ENCODE results near the gene GSE1. TPM values are rescaled to one million over a fixed set of nuclear protein-coding genes. Genes with fewer than 3 reads are reported as not detected.
A peak's percentile ranks its signal among the peaks of the same experiment; 100 is the strongest.

GSE1 gene
- total and polyA plus RNA-seq, 2 donors from 2014 or later, result 9.5 to 92.8 TPM

DNA sequence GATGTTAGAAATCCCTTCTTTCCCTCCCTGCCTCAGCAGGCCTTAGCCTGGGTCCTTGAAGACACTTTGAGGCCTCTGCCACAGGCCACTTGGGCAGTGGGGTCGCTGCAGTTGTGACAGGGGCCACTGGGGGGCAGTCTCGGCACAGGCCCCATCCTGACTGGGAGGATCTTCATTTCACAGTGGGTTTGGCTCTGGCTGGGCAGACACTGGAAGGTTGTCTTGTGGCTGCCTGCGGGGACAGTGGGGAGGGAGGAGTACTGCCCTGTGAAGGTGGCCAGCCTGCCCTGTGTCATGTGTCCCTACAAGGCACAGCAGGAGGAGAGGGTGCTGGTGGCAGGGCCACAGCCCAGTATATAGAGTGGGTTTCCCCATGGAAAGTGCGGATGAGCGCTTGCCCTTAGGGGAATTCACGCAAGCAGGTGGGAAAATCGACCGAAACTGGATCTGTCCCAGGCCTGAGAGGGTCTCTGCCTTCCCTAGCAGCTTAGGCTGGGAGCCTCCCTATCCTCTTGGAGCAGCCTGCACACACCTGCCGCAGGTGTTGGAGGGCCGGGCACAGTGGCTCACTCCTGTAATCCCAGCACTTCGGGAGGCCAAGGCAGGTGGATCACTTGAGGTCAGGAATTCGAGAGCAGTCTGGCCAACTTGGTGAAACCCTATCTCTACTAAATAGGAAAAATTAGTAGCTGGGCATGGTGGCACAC lies 46.8 kb downstream of the GSE1 start:
- Histone ChIP-seq H3K9me3 (ENCODE audit: control insufficient read depth in 2 of 3, insufficient read depth in 1 of 3, low read length in 3 of 3) (no peaks in the 10 kb centered on the region), H3K36me3 (ENCODE audit: control insufficient read depth in 2 of 3, insufficient read depth in 3 of 3, low read length in 3 of 3) (peaks cover 6 to 73% (median 38%) of the 10 kb centered on the region in 3 donors), H3K27ac (ENCODE audit: low read depth in 2 of 2, low read length in 2 of 2) (no peak overlapping the region), H3K4me1 (ENCODE audit: control insufficient read depth in 2 of 3, insufficient read depth in 2 of 3, low read depth in 1 of 3, low read length in 3 of 3) (peaks cover 0 to 9% (median 0%) of the 10 kb centered on the region in 3 donors), H3K27me3 (ENCODE audit: control insufficient read depth, insufficient read depth, low read length) (no peaks in the 10 kb centered on the region), H3K9ac (ENCODE audit: low read length in 3 of 3) (peak overlapping the region in 1 of 3 donors; percentile 7), H3K4me3 (ENCODE audit: low read length in 3 of 3) (no peak overlapping the region)
- no peak for FAIRE-seq
- DNase-seq, result peak in 4 of 5 donors; percentile 74 to 85 (median 82)
- intact Hi-C loops (cut with DNase I), result no loop called here
- peak; percentile 58 for TF ChIP-seq CTCF (IDR thresholded peaks at IDR 0.05; ENCODE audit: borderline replicate concordance, extremely low read depth, insufficient read depth)

DNA sequence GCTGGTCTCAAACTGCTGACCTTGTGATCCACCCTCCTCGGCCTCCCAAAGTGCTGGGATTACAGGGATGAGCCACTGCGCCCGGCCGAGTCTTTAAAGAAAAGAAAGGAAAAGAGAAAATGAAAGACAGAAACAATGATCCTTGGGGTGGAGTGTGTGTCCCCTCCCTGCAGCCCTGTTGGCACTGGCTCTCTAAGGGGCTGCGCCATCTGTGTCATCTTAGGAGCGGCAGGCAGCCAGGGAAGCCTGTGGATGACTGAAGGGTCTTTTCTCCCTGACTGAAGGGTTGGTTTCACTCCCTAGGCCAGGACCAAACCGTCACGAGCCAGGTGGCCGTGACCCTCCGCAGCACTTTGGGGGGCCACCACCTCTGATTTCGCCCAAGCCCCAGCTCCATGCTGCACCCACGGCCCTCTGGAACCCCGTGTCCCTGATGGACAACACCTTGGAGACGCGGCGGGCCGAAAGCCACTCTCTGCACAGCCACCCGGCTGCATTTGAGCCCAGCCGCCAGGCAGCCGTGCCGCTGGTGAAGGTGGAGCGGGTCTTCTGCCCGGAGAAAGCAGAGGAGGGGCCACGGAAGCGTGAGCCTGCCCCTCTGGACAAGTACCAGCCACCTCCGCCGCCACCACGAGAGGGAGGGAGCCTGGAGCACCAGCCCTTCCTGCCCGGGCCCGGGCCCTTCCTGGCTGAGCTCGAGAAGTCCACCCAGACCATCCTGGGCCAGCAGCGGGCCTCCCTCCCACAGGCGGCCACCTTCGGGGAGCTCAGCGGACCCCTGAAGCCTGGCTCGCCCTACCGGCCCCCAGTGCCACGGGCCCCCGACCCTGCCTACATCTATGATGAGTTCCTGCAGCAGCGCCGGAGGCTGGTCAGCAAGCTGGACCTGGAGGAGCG lies 48.0 kb downstream of the GSE1 start:
- H3K9ac ChIP-seq (ENCODE audit: low read length in 3 of 3), result no peak overlapping the region
- intact Hi-C loops (cut with DNase I), result no loop called here
- FAIRE-seq (no peak), DNase-seq (peak in 1 of 5 donors; percentile 77)
- TF ChIP-seq CTCF (IDR thresholded peaks at IDR 0.05; ENCODE audit: borderline replicate concordance, extremely low read depth, insufficient read depth), result no peak
- H3K27me3 ChIP-seq (ENCODE audit: control insufficient read depth, insufficient read depth, low read length), result no peaks in the 10 kb centered on the region
- no peaks in the 10 kb centered on the region for H3K9me3 ChIP-seq (ENCODE audit: control insufficient read depth in 2 of 3, insufficient read depth in 1 of 3, low read length in 3 of 3)
- peaks cover 0 to 9% (median 0%) of the 10 kb centered on the region in 3 donors for H3K4me1 ChIP-seq (ENCODE audit: control insufficient read depth in 2 of 3, insufficient read depth in 2 of 3, low read depth in 1 of 3, low read length in 3 of 3)
- H3K4me3 ChIP-seq (ENCODE audit: low read length in 3 of 3), result no peak overlapping the region
- peaks cover 6 to 73% (median 42%) of the 10 kb centered on the region in 3 donors for H3K36me3 ChIP-seq (ENCODE audit: control insufficient read depth in 2 of 3, insufficient read depth in 3 of 3, low read length in 3 of 3)
- no peak overlapping the region for H3K27ac ChIP-seq (ENCODE audit: low read depth in 2 of 2, low read length in 2 of 2)

GRCh38 chr16:85661740-85662481 lies 48.8 kb downstream of the GSE1 start:
- H3K4me1 ChIP-seq (ENCODE audit: control insufficient read depth in 2 of 3, insufficient read depth in 2 of 3, low read depth in 1 of 3, low read length in 3 of 3), result peaks cover 0 to 9% (median 0%) of the 10 kb centered on the region in 3 donors
- DNase-seq (peak in 2 of 5 donors; percentile 26 to 62), FAIRE-seq (no peak)
- H3K9ac ChIP-seq (ENCODE audit: low read length in 3 of 3), result no peak overlapping the region
- H3K9me3 ChIP-seq (ENCODE audit: control insufficient read depth in 2 of 3, insufficient read depth in 1 of 3, low read length in 3 of 3), result no peaks in the 10 kb centered on the region
- no peak overlapping the region for H3K4me3 ChIP-seq (ENCODE audit: low read length in 3 of 3)
- H3K27ac ChIP-seq (ENCODE audit: low read depth in 2 of 2, low read length in 2 of 2), result no peak overlapping the region
- intact Hi-C loops (cut with DNase I), result no loop called here
- H3K27me3 ChIP-seq (ENCODE audit: control insufficient read depth, insufficient read depth, low read length), result no peaks in the 10 kb centered on the region
- H3K36me3 ChIP-seq (ENCODE audit: control insufficient read depth in 2 of 3, insufficient read depth in 3 of 3, low read length in 3 of 3), result peaks cover 3 to 73% (median 43%) of the 10 kb centered on the region in 3 donors
- no peak for TF ChIP-seq CTCF (IDR thresholded peaks at IDR 0.05; ENCODE audit: borderline replicate concordance, extremely low read depth, insufficient read depth)

Data from kidney (tissue), 14 donors.